Measurements from ENCODE around the gene MTMR11. TPM values are rescaled to one million over a fixed set of nuclear protein-coding genes. Genes with fewer than 3 reads are reported as not detected.
A peak's percentile ranks its signal among the peaks of the same experiment; 100 is the strongest.

The MTMR11 gene
- total and polyA plus RNA-seq, 2 experiments from 2014 or later, result 2.4 to 3.6 TPM

- peaks cover 11% of the 10 kb centered on the region; the same call in 1 of the 2 replicates for H3F3A ChIP-seq (replicated peaks; ENCODE audit: low read depth)
- H3K27ac ChIP-seq (ENCODE audit: low read depth), result no peak within 1 kb of the TSS
- peak within 1 kb of the TSS; percentile 96 for H2AFZ ChIP-seq
- ATAC-seq (peak; percentile 87), DNase-seq (ENCODE audit: low spot score) (peak; percentile 87)
- H3K4me1 ChIP-seq (ENCODE audit: insufficient read depth), result peaks cover 20% of the 10 kb centered on the region
- TF ChIP-seq CTCF (conservative IDR thresholded peaks at IDR 0.05; ENCODE audit: low read depth in 2 of 2), result no peak
- TF ChIP-seq ETS1 (IDR thresholded peaks at IDR 0.05), result no peak
- TF ChIP-seq ZNF331 (CRISPR knock-in tag; IDR thresholded peaks at IDR 0.05; ENCODE audit: low read depth), result no peak
- TF ChIP-seq POLR2AphosphoS5 (IDR thresholded peaks at IDR 0.05; ENCODE audit: low read depth), result peak; percentile 61
- no peak for TF ChIP-seq NANOG (IDR thresholded peaks at IDR 0.05; ENCODE audit: borderline replicate concordance)
- peak within 1 kb of the TSS; percentile 93 for H3K4me2 ChIP-seq
- no peaks in the 10 kb centered on the region for H3K27me3 ChIP-seq (ENCODE audit: insufficient read depth)
- H4K20me1 ChIP-seq (replicated peaks; ENCODE audit: insufficient read depth), result no peaks in the 10 kb centered on the region; the same call in 1 of the 2 replicates
- peak within 1 kb of the TSS; percentile 95 for H3K4me3 ChIP-seq
- peaks cover 4% of the 10 kb centered on the region; the same call in 1 of the 2 replicates for H3K36me3 ChIP-seq (ENCODE audit: insufficient read depth)
- Mint-ChIP-seq H3K9me3 (no peaks in the 10 kb centered on the region), H3K4me1 (peaks cover 31% of the 10 kb centered on the region), H3K36me3 (ENCODE audit: low read depth) (peaks cover 19% of the 10 kb centered on the region), H3K4me3 (peak within 1 kb of the TSS; percentile 96), H3K27ac (peak within 1 kb of the TSS; percentile 81; the same call in 1 of the 2 replicates), H3K27me3 (ENCODE audit: insufficient read depth, low read depth, poor library complexity) (peaks cover 16% of the 10 kb centered on the region)
- peaks cover 16% of the 10 kb centered on the region for H3K79me2 ChIP-seq (replicated peaks; ENCODE audit: insufficient read depth)
- no peaks in the 10 kb centered on the region for H3K9me2 ChIP-seq (ENCODE audit: insufficient read depth)
These were observed 19.0 kb downstream of the MTMR11 start, which contains the start of gene SV2A for GRCh38 chr1:149917571-149918144. Gene SV2A, minus strand, starts transcription at chr1:149917844. Its CDS starts 4,004 bp downstream, at chr1:149913840.

- Histone ChIP-seq H3K4me3 (peak overlapping the region; percentile 95), H3K4me2 (peak overlapping the region; percentile 93), H3K27ac (ENCODE audit: low read depth) (no peak overlapping the region), H3K79me2 (replicated peaks; ENCODE audit: insufficient read depth) (peaks cover 16% of the 10 kb centered on the region), H3K9me2 (ENCODE audit: insufficient read depth) (no peaks in the 10 kb centered on the region), H3K4me1 (ENCODE audit: insufficient read depth) (peaks cover 20% of the 10 kb centered on the region), H3F3A (replicated peaks; ENCODE audit: low read depth) (peaks cover 7% of the 10 kb centered on the region; the same call in 1 of the 2 replicates), H2AFZ (no peak overlapping the region), H4K20me1 (replicated peaks; ENCODE audit: insufficient read depth) (peaks cover 1% of the 10 kb centered on the region; the same call in 1 of the 2 replicates), H3K27me3 (ENCODE audit: insufficient read depth) (no peaks in the 10 kb centered on the region), H3K36me3 (ENCODE audit: insufficient read depth) (no peaks in the 10 kb centered on the region)
- H3K4me1 Mint-ChIP-seq, result peaks cover 31% of the 10 kb centered on the region
- ATAC-seq, result no peak; the same call in 2 of the 3 replicates
- no peak overlapping the region for H3K27ac Mint-ChIP-seq
- H3K36me3 Mint-ChIP-seq (ENCODE audit: low read depth), result peaks cover 17% of the 10 kb centered on the region
- no peak for DNase-seq (ENCODE audit: low spot score)
- peaks cover 16% of the 10 kb centered on the region for H3K27me3 Mint-ChIP-seq (ENCODE audit: insufficient read depth, low read depth, poor library complexity)
- H3K4me3 Mint-ChIP-seq, result peak overlapping the region; percentile 96
- no peaks in the 10 kb centered on the region for H3K9me3 Mint-ChIP-seq
- TF ChIP-seq ZNF331 (CRISPR knock-in tag; IDR thresholded peaks at IDR 0.05; ENCODE audit: low read depth), result no peak
- TF ChIP-seq EZH2 (IDR thresholded peaks at IDR 0.05; ENCODE audit: low read depth, unreplicated experiment), result no peak
- no peak for TF ChIP-seq POLR2AphosphoS5 (IDR thresholded peaks at IDR 0.05; ENCODE audit: low read depth)
- TF ChIP-seq CTCF (conservative IDR thresholded peaks at IDR 0.05; ENCODE audit: low read depth in 2 of 2), result no peak
- TF ChIP-seq EZH2phosphoT487 (IDR thresholded peaks at IDR 0.05; ENCODE audit: unreplicated experiment), result no peak
- no peak for TF ChIP-seq JUNB (IDR thresholded peaks at IDR 0.05; ENCODE audit: unreplicated experiment)
- no peak for TF ChIP-seq NANOG (IDR thresholded peaks at IDR 0.05; ENCODE audit: borderline replicate concordance)
- no peak for TF ChIP-seq REST (IDR thresholded peaks at IDR 0.05; ENCODE audit: unreplicated experiment)
- no peak for TF ChIP-seq ZNF114 (CRISPR knock-in tag; IDR thresholded peaks at IDR 0.05)
These were observed 19.8 kb downstream of the MTMR11 start for GRCh38 chr1:149916898-149917252.

All from GM23338 (cell line).